SU-DHL-6 (cell line): ENCODE results near the gene ABCB11.

Experiments
- H2AFZ ChIP-seq: fragments of 200-600 bp; sonication (generic); 2 replicates; pipeline ENCODE4 v1.6.1; 2014; ENCODE audit warnings: low read depth, mild to moderate bottlenecking, moderate library complexity, mixed read lengths, antibody characterized with exemption, low read length; ENCODE audit not compliant: severe bottlenecking
- H3F3A ChIP-seq: fragments of 200-600 bp; shearing (Covaris generic); 2 replicates; pipeline ENCODE4 v1.6.0; 2016; ENCODE audit warnings: antibody characterized with exemption, mild to moderate bottlenecking; ENCODE audit not compliant: insufficient read depth
- H3K27ac ChIP-seq: fragments of 200-600 bp; sonication (generic); 2 replicates; pipeline ENCODE4 v1.5.1; 2016; ENCODE audit warnings: low read depth, mild to moderate bottlenecking, low read length, moderate library complexity, mixed read lengths
- H3K27me3 ChIP-seq: fragments of 200-600 bp; sonication (generic), shearing (Covaris generic); 2 replicates; pipeline ENCODE4 v1.6.0; 2014; ENCODE audit warnings: mild to moderate bottlenecking, low read length
- H3K36me3 ChIP-seq: fragments of 200-600 bp; sonication (generic); 2 replicates; pipeline ENCODE4 v1.6.1; 2014; ENCODE audit warnings: mild to moderate bottlenecking, low read length, mixed read lengths
- H3K4me2 ChIP-seq: fragments of 300-600, 200-600 bp; shearing (Covaris generic), sonication (generic); 2 replicates; pipeline ENCODE4 v1.6.0; 2014; ENCODE audit warnings: low read length, low read depth, mild to moderate bottlenecking; ENCODE audit not compliant: poor library complexity, severe bottlenecking
- H3K4me3 ChIP-seq: fragments of 200-600 bp; sonication (generic); 2 replicates; pipeline ENCODE4 v1.5.1; 2014; ENCODE audit warnings: antibody characterized with exemption, low read length, mild to moderate bottlenecking, mixed read lengths; ENCODE audit not compliant: insufficient read depth, poor library complexity, severe bottlenecking
- H3K79me2 ChIP-seq: fragments of 200-600 bp; sonication (generic); 2 replicates; pipeline ENCODE4 v1.6.1; 2014; ENCODE audit warnings: mild to moderate bottlenecking, low read length, moderate library complexity; ENCODE audit not compliant: insufficient read depth
- H3K9ac ChIP-seq: fragments of 200-600 bp; sonication (generic); 2 replicates; pipeline ENCODE4 v1.7.0; 2014; ENCODE audit warnings: mild to moderate bottlenecking, low read length
- H3K9me2 ChIP-seq: fragments of 200-600 bp; sonication (generic); replicated peaks from 2 replicates; pipeline ENCODE4 v1.6.1; 2014; ENCODE audit warnings: low read length; ENCODE audit not compliant: insufficient read depth
- H3K9me3 ChIP-seq: fragments of 200-600 bp; sonication (generic); 2 replicates; pipeline ENCODE4 v1.6.1; 2014; ENCODE audit warnings: low read length, mixed read lengths; ENCODE audit not compliant: insufficient read depth
- H4K20me1 ChIP-seq: fragments of 200-600 bp; sonication (generic); 2 replicates; pipeline ENCODE4 v1.6.1; 2014; ENCODE audit warnings: low read depth, mild to moderate bottlenecking, antibody characterized with exemption, low read length, moderate library complexity, mixed read lengths
- EZH2phosphoT487 ChIP-seq: fragments of 200-600 bp; sonication (generic), shearing (Covaris generic); conservative IDR thresholded peaks from 2 replicates; pipeline ENCODE4 v1.6.1; 2018; ENCODE audit warnings: mild to moderate bottlenecking, antibody characterized with exemption, low read length, moderate library complexity, mixed read lengths
- TF ChIP-seq, protein P1 (sequence below): fragments of 200-600 bp; sonication (generic); IDR thresholded peaks from one replicate; pipeline ENCODE4 v1.5.1; 2017; ENCODE audit warnings: antibody characterized with exemption, mild to moderate bottlenecking, low read length, moderate library complexity; ENCODE audit not compliant: insufficient read depth, poor library complexity, severe bottlenecking

Gene ABCB11

DNA sequence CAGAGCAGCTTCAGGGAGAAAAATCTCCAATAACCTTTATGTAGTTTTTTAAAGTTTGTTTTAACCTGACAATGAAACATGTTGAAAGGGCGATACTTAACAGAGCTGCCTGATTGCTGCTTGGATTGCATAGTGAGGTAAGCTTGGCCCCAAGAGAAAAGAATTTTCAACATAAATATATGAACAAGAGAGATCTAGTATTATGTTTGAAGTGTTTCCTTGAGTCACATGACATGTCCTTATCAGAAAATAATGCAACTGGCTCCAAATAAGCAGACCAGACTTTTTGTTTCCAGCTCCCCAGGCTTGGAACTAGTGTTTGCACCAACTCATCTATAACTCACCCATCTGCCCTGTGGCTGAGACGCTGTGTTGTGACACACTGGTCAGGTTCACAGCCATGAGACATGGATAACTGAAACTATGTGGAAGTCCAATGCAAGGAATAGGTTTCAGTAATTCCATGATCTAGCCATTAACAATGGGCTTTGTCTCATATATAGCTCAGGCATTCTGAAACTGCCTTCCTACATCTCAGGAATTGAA, 44.7 kb downstream of the ABCB11 start:
- Histone ChIP-seq H3K27me3 (no peaks in the 10 kb centered on the region), H3K9me3 (no peaks in the 10 kb centered on the region), H3K9ac (no peak overlapping the region), H3K4me3 (no peak overlapping the region), H3F3A (no peaks in the 10 kb centered on the region), H3K4me2 (no peak overlapping the region), H3K36me3 (no peaks in the 10 kb centered on the region), H3K9me2 (no peaks in the 10 kb centered on the region), H4K20me1 (no peaks in the 10 kb centered on the region), H3K27ac (no peak overlapping the region), H3K79me2 (no peaks in the 10 kb centered on the region), H2AFZ (no peak overlapping the region)
- TF ChIP-seq, protein P1, sequence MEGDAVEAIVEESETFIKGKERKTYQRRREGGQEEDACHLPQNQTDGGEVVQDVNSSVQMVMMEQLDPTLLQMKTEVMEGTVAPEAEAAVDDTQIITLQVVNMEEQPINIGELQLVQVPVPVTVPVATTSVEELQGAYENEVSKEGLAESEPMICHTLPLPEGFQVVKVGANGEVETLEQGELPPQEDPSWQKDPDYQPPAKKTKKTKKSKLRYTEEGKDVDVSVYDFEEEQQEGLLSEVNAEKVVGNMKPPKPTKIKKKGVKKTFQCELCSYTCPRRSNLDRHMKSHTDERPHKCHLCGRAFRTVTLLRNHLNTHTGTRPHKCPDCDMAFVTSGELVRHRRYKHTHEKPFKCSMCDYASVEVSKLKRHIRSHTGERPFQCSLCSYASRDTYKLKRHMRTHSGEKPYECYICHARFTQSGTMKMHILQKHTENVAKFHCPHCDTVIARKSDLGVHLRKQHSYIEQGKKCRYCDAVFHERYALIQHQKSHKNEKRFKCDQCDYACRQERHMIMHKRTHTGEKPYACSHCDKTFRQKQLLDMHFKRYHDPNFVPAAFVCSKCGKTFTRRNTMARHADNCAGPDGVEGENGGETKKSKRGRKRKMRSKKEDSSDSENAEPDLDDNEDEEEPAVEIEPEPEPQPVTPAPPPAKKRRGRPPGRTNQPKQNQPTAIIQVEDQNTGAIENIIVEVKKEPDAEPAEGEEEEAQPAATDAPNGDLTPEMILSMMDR: no peak
- TF ChIP-seq EZH2phosphoT487: no peak

DNA sequence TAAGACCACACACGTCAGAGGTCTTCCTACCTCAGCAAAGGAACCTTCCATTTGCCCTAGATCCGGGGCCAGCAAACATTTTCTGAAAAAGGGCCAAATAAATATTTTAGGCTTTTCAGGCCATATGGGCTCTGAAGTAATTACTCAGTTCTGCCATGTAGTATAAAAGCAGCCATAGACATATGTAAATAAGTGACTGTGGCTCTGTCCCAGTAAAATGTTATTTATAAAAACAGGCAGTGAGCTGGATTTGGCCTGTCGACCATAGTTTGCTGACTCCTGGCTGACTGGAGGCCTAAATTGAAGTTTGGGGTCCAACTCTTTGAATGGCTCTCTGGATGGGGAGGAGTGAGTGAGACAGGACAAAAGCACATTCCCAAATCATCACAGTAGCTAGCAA, 49.5 kb downstream of the ABCB11 start:
- H3F3A ChIP-seq: no peaks in the 10 kb centered on the region
- no peak overlapping the region for H3K4me2 ChIP-seq
- no peaks in the 10 kb centered on the region for H4K20me1 ChIP-seq
- no peaks in the 10 kb centered on the region for H3K79me2 ChIP-seq
- no peak overlapping the region for H3K4me3 ChIP-seq
- no peaks in the 10 kb centered on the region for H3K9me3 ChIP-seq
- no peak overlapping the region for H3K27ac ChIP-seq
- no peaks in the 10 kb centered on the region for H3K27me3 ChIP-seq
- no peaks in the 10 kb centered on the region for H3K9me2 ChIP-seq
- no peak overlapping the region for H2AFZ ChIP-seq
- no peak for TF ChIP-seq EZH2phosphoT487
- TF ChIP-seq, protein P1: no peak
- no peaks in the 10 kb centered on the region for H3K36me3 ChIP-seq
- H3K9ac ChIP-seq: no peak overlapping the region

DNA sequence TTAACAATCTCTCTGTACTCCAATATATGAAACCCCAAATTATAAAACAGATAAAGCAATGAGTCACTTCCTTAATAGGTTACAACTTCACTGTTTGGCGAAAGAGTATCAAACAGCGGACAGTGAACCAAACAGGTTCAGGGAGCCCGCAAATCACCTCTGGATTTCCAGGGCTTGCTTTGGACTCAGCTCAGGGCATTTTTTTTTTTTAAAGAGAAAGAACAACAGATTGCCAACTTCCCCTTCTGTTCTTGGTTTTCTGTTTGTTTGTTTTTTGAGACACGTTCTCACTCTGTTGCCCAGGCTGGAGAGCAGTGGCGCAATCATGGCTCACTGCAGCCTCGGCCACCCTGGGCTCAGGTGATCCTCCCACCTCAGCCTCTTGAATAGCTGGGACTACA, 52.7 kb downstream of the ABCB11 start:
- no peaks in the 10 kb centered on the region for H3K36me3 ChIP-seq
- TF ChIP-seq, protein P1: no peak
- no peak for TF ChIP-seq EZH2phosphoT487
- no peaks in the 10 kb centered on the region for H4K20me1 ChIP-seq
- H3K9me3 ChIP-seq: no peaks in the 10 kb centered on the region
- no peaks in the 10 kb centered on the region for H3F3A ChIP-seq
- H3K4me3 ChIP-seq: no peak overlapping the region
- H3K9me2 ChIP-seq: no peaks in the 10 kb centered on the region
- H3K9ac ChIP-seq: no peak overlapping the region
- no peak overlapping the region for H2AFZ ChIP-seq
- H3K27me3 ChIP-seq: no peaks in the 10 kb centered on the region
- H3K79me2 ChIP-seq: no peaks in the 10 kb centered on the region
- no peak overlapping the region for H3K4me2 ChIP-seq
- no peak overlapping the region for H3K27ac ChIP-seq
